CD14-positive monocyte (primary cell): Measurements from ENCODE around the gene DDX17. TPM values are rescaled to one million over a fixed set of nuclear protein-coding genes. Genes with fewer than 3 reads are reported as not detected.
A peak's percentile ranks its signal among the peaks of the same experiment; 100 is the strongest.

Experiments
- DNase-seq, 3 donors: peaks; one replicate each; pipeline ENCODE4 v3.0.0-alpha.2; 2011 to 2022
- H2AFZ ChIP-seq: 2 replicates; pipeline ENCODE4 v1.6.0; 2012; ENCODE audit warnings: mild to moderate bottlenecking, low read depth, low read length, inconsistent platforms; ENCODE audit not compliant: insufficient read depth, poor library complexity, severe bottlenecking
- H3K27ac ChIP-seq, 2 donors: 1 replicate in 1 of 2; 2 replicates in 1 of 2; pipeline ENCODE4 v1.5.1; 2012 to 2013; ENCODE audit warnings: low read length in 2 of 2, control low read depth in 1 of 2, inconsistent platforms in 1 of 2, low read depth in 1 of 2, mild to moderate bottlenecking in 1 of 2
- H3K27me3 ChIP-seq, 2 donors: one replicate each; pipeline versions ENCODE4 v1.6.0 to v1.6.1; 2011 to 2013; ENCODE audit warnings: low read length in 2 of 2; ENCODE audit not compliant: control insufficient read depth in 2 of 2, insufficient read depth in 2 of 2
- H3K36me3 ChIP-seq, 2 donors: replicated peaks in 1 of 2; 1 replicate in 1 of 2; 2 replicates in 1 of 2; pipeline versions ENCODE4 v1.5.1 to v1.6.1; 2012 to 2013; ENCODE audit warnings: low read length in 2 of 2, control low read depth in 1 of 2, inconsistent platforms in 1 of 2, mild to moderate bottlenecking in 1 of 2; ENCODE audit not compliant: insufficient read depth in 2 of 2, control insufficient read depth in 1 of 2
- H3K4me1 ChIP-seq, 2 donors: 1 replicate in 1 of 2; 2 replicates in 1 of 2; pipeline versions ENCODE4 v1.5.1 to v1.6.1; 2012 to 2013; ENCODE audit warnings: low read length in 2 of 2, control low read depth in 1 of 2, inconsistent platforms in 1 of 2, mild to moderate bottlenecking in 1 of 2, moderate library complexity in 1 of 2; ENCODE audit not compliant: insufficient read depth in 2 of 2, control insufficient read depth in 1 of 2
- H3K4me2 ChIP-seq: replicated peaks from 2 replicates; pipeline ENCODE3; 2012; ENCODE audit warnings: low read length, moderate library complexity, mild to moderate bottlenecking; ENCODE audit not compliant: poor library complexity, severe bottlenecking; ENCODE audit errors: extremely low read depth
- H3K4me3 ChIP-seq, 3 experiments: fragments of 200-600 bp in 1 of 3; sonication (generic) in 1 of 3; replicated peaks in 1 of 3; 1 replicate in 2 of 3; 2 replicates in 1 of 3; pipeline ENCODE4 v1.5.1; 2011 to 2013; ENCODE audit warnings: low read length in 3 of 3, mild to moderate bottlenecking in 3 of 3, control low read depth in 2 of 3, low read depth in 2 of 3, inconsistent platforms in 1 of 3, moderate library complexity in 1 of 3
- H3K79me2 ChIP-seq: 2 replicates; pipeline ENCODE4 v1.6.0; 2012; ENCODE audit warnings: mild to moderate bottlenecking, control low read depth, inconsistent platforms, low read length, moderate library complexity; ENCODE audit not compliant: insufficient read depth
- H3K9ac ChIP-seq: 2 replicates; pipeline ENCODE4 v1.6.0; 2017; ENCODE audit warnings: low read length, mild to moderate bottlenecking; ENCODE audit not compliant: insufficient read depth, poor library complexity, severe bottlenecking
- H3K9me3 ChIP-seq, 2 donors: replicated peaks in 1 of 2; 1 replicate in 1 of 2; 2 replicates in 1 of 2; pipeline versions ENCODE4 v1.5.1 to v1.6.1; 2012 to 2013; ENCODE audit warnings: low read length in 2 of 2, control low read depth in 1 of 2; ENCODE audit not compliant: control insufficient read depth in 1 of 2, insufficient read depth in 1 of 2
- H4K20me1 ChIP-seq: 2 replicates; pipeline ENCODE4 v1.6.0; 2012; ENCODE audit warnings: mild to moderate bottlenecking, low read length, control low read depth, moderate library complexity; ENCODE audit not compliant: insufficient read depth
- H3K27ac Mint-ChIP-seq, 7 donors: one replicate each; pipeline ENCODE4 v1.8.0; 2020; ENCODE audit warnings: mild to moderate bottlenecking in 7 of 7, mixed read lengths in 7 of 7, moderate library complexity in 6 of 7, inconsistent platforms in 2 of 7
- H3K27me3 Mint-ChIP-seq, 3 donors: one replicate each; pipeline ENCODE4 v1.8.0; 2021 to 2022; ENCODE audit warnings: low read depth in 3 of 3, mild to moderate bottlenecking in 3 of 3, mixed read lengths in 3 of 3, moderate library complexity in 3 of 3, inconsistent platforms in 1 of 3
- H3K36me3 Mint-ChIP-seq, 2 donors: one replicate each; pipeline ENCODE4 v1.8.0; 2020; ENCODE audit warnings: mixed read lengths in 2 of 2, inconsistent platforms in 1 of 2, mild to moderate bottlenecking in 1 of 2
- H3K4me1 Mint-ChIP-seq: one replicate; pipeline ENCODE4 v1.8.0; 2020; ENCODE audit warnings: mild to moderate bottlenecking, mixed read lengths
- H3K4me3 Mint-ChIP-seq, 2 donors: one replicate each; pipeline ENCODE4 v1.8.0; 2020; ENCODE audit warnings: mild to moderate bottlenecking in 2 of 2, mixed read lengths in 2 of 2, moderate library complexity in 1 of 2
- H3K9me3 Mint-ChIP-seq, 7 donors: one replicate each; pipeline ENCODE4 v1.8.0; 2020 to 2022; ENCODE audit warnings: mixed read lengths in 7 of 7, mild to moderate bottlenecking in 6 of 7, moderate library complexity in 6 of 7, inconsistent platforms in 2 of 7
- WGBS: methylation state at CpG from one replicate; pipeline ENCODE4 v1.1.5; 2013; ENCODE audit warnings: missing lambda C conversion rate; ENCODE audit not compliant: insufficient coverage; 5-methylcytosine and 5-hydroxymethylcytosine counted together
- intact Hi-C, 2 donors: fragments of 100-400 bp; cut with micrococcal nuclease; formaldehyde crosslinking; loops; one replicate each; pipeline versions ENCODE4 v1.15.0 to v1.15.1; 2023
- polyA plus RNA-seq, 3 donors: library from polyadenylated mRNA; depleted of rRNA in 1 of 3; unstranded in 2 of 3; stranded (reverse) in 1 of 3; fragments of 300-500 nt in 2 of 3; fragments of >200 nt in 1 of 3; fragmentation: Illumina TruSeq in 2 of 3; gene quantifications; 1 replicate in 2 of 3; 2 replicates in 1 of 3; pipeline ENCODE4 v1.2.3, GENCODE V29; 2012 to 2021
- TF ChIP-seq, protein P1 (sequence below): fragments of 200-600 bp; IDR thresholded peaks from one replicate; pipeline ENCODE4 v1.8.0; 2022; ENCODE audit warnings: antibody characterized with exemption, mild to moderate bottlenecking

DDX17 gene
- polyA plus RNA-seq, 3 donors = 31.4 to 434 (median 36.3) TPM

DNA sequence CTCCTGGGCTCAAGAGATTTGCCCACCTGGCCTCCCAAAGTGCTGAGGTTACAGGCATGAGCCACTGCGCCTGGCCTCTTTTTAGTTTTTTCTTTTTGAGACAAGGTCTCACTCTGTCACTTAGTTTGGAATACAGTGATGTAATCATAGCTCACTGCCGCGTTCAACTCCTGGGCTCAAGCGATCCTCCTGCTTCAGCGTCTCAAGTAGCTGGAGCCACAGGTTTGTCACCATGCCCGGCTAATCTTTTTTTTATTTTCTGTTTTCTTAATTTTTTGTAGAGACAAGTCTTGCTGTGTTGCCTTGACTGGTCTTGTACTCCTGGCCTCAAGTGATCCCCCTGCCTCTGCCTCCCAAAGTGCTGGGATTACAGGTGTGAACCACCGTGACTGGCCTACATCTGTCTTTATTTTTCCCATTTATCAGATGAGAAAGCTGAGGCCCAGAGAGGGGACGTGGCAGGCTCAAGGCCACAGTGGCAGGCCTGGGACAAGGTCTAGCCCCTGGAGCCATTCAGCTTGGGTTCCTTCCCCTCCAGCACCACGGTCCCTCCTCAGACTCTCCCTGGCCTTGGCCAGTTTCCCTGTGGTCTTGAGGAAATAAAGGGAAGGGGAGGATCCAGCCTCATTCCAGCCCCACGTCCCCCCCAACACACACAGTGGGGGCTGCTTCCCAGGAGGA, 41.0 kb downstream of the DDX17 start:
- H3K4me3 Mint-ChIP-seq = peak overlapping the region in 1 of 2 donors; percentile 75
- peaks cover 0 to 34% of the 10 kb centered on the region in 2 donors for H3K9me3 ChIP-seq
- no peaks in the 10 kb centered on the region for H3K36me3 ChIP-seq
- DNase-seq = no peak
- no peak overlapping the region for H2AFZ ChIP-seq
- H3K27ac Mint-ChIP-seq = peak overlapping the region in 1 of 7 donors; percentile 23
- H4K20me1 ChIP-seq = no peaks in the 10 kb centered on the region
- no peaks in the 10 kb centered on the region for H3K79me2 ChIP-seq
- peaks cover 13 to 22% of the 10 kb centered on the region in 2 donors for H3K4me1 ChIP-seq
- peaks cover 0 to 9% of the 10 kb centered on the region in 2 donors for H3K36me3 Mint-ChIP-seq
- H3K27me3 Mint-ChIP-seq = peaks cover 89 to 97% (median 89%) of the 10 kb centered on the region in 3 donors
- H3K27me3 ChIP-seq = peaks cover 53 to 87% of the 10 kb centered on the region in 2 donors
- intact Hi-C loops = no loop called here
- H3K9ac ChIP-seq = no peak overlapping the region
- H3K27ac ChIP-seq = no peak overlapping the region
- peaks cover 20% of the 10 kb centered on the region for H3K4me1 Mint-ChIP-seq
- TF ChIP-seq, protein P1, sequence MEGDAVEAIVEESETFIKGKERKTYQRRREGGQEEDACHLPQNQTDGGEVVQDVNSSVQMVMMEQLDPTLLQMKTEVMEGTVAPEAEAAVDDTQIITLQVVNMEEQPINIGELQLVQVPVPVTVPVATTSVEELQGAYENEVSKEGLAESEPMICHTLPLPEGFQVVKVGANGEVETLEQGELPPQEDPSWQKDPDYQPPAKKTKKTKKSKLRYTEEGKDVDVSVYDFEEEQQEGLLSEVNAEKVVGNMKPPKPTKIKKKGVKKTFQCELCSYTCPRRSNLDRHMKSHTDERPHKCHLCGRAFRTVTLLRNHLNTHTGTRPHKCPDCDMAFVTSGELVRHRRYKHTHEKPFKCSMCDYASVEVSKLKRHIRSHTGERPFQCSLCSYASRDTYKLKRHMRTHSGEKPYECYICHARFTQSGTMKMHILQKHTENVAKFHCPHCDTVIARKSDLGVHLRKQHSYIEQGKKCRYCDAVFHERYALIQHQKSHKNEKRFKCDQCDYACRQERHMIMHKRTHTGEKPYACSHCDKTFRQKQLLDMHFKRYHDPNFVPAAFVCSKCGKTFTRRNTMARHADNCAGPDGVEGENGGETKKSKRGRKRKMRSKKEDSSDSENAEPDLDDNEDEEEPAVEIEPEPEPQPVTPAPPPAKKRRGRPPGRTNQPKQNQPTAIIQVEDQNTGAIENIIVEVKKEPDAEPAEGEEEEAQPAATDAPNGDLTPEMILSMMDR = no peak
- no peak overlapping the region for H3K4me3 ChIP-seq
- WGBS = 90% methylated on average over 6 of the region's 10 CpGs
- H3K4me2 ChIP-seq = no peak overlapping the region
- H3K9me3 Mint-ChIP-seq = peaks cover 0 to 29% (median 8%) of the 10 kb centered on the region in 7 donors

DNA sequence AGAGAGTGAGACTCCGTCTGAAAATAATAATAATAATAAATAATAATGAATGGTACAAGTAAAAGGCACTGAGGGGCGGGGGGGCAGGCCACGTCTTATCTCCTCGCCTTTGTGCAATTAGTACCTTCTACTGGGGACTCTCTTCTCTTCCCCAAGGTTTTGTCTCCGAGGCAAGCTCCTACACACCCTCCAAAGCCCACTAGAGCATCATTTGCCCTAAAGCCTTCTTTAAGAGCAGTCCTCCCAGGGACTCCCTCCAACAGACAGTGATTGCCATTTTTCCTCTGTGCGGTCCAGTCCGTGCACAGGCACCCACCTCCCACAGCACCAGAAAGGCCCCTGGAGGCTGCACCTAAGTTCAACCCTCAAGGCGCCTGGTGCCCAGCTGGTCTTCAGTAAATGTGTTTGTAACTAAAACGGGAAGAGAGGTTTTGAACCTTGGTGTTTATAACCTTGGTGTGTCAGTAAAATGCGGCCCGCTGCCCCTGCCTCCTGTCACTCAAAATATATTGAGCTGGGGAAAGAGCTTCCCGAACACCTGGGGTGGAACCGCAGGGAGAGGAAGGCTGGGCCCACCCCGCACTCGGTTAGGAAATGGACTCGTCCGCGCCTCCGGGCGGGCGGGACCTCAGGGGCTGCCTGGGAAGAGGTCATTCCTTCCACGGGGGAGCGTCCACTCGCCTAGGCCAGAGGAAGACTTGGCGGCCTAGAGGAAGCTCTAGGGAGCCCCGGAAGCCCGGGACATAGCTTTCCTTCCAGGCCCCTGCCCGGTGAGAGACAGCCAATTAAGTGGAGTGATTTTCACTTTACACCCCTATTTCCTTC, 42.9 kb downstream of the DDX17 start:
- Histone ChIP-seq H3K4me3 (no peak overlapping the region), H2AFZ (no peak overlapping the region), H3K27me3 (peaks cover 61 to 92% of the 10 kb centered on the region in 2 donors), H3K27ac (no peak overlapping the region), H3K9ac (no peak overlapping the region), H3K4me2 (no peak overlapping the region), H3K9me3 (peaks cover 0 to 34% of the 10 kb centered on the region in 2 donors), H3K36me3 (no peaks in the 10 kb centered on the region), H3K4me1 (peaks cover 12 to 19% of the 10 kb centered on the region in 2 donors), H3K79me2 (no peaks in the 10 kb centered on the region), H4K20me1 (no peaks in the 10 kb centered on the region)
- 12% methylated on average over 16 of the region's 28 CpGs for WGBS
- Mint-ChIP-seq H3K27me3 (peaks cover 94 to 98% (median 95%) of the 10 kb centered on the region in 3 donors), H3K27ac (no peak overlapping the region), H3K4me3 (peak overlapping the region in 1 of 2 donors; percentile 75), H3K36me3 (peaks cover 0 to 12% of the 10 kb centered on the region in 2 donors), H3K9me3 (peaks cover 0 to 23% (median 8%) of the 10 kb centered on the region in 7 donors), H3K4me1 (peaks cover 20% of the 10 kb centered on the region)
- intact Hi-C loops = no loop called here
- no peak for DNase-seq
- TF ChIP-seq, protein P1 = no peak
